Subcutaneous adipose tissue (tissue), 4 donors: ENCODE data around the gene GPC4. TPM values are rescaled to one million over a fixed set of nuclear protein-coding genes. Genes with fewer than 3 reads are reported as not detected.

ENCODE experiments used
- CTCF ChIP-seq: fragments of 450-650 bp; IDR thresholded peaks from one replicate; pipeline ENCODE4 v1.5.1; 2016; ENCODE audit warnings: low read depth, mild to moderate bottlenecking, control low read depth, antibody characterized with exemption, moderate library complexity
- total RNA-seq, 4 donors: library from RNA; depleted of rRNA; stranded (reverse); fragments of >200 nt; gene quantifications; one replicate each; pipeline ENCODE4 v1.1.0, GENCODE V29; 2016

GPC4 gene
- total RNA-seq, 4 donors from 2014 or later = 5.9 to 63.7 (median 12.4) TPM

GRCh38 chrX:133405498-133406185, 9.6 kb downstream of the GPC4 start:
- no peak for TF ChIP-seq CTCF

GRCh38 chrX:133403984-133404383, 11.3 kb downstream of the GPC4 start:
- no peak for TF ChIP-seq CTCF

GRCh38 chrX:133402830-133403625, 12.3 kb downstream of the GPC4 start:
- TF ChIP-seq CTCF = no peak

- no peak for TF ChIP-seq CTCF
Observed at GRCh38 chrX:133402042-133402453, 13.2 kb downstream of the GPC4 start.

GRCh38 chrX:133401536-133401935, 13.8 kb downstream of the GPC4 start:
- no peak for TF ChIP-seq CTCF

GRCh38 chrX:133399411-133399810, 15.9 kb downstream of the GPC4 start:
- no peak for TF ChIP-seq CTCF

- no peak for TF ChIP-seq CTCF
Observed at GRCh38 chrX:133394765-133395164, 20.5 kb downstream of the GPC4 start.
